ENCODE data around the gene PPM1M. TPM values are rescaled to one million over a fixed set of nuclear protein-coding genes. Genes with fewer than 3 reads are reported as not detected.

PPM1M gene
- total RNA-seq, 1 experiment from 2014 or later: 10.4 TPM

DNA sequence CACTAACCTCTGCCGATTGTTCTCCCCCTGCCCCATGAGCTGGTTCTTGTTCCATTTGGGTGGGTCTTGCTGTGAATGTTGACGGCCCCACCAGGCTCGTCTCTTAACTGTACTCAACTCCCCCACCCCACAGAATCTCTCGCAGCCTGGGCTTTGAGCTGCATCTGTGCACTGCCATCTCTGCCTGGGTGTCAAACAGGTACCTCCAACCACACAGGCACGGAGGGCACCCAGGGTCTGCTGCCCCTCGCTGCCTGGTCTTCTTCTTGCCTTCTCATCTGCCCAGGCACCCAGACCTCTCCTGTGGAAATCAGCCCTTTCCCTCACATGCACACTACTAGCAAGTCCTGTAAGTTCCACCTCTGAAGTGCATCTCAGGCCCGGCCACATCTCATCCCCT, 30.2 kb upstream of the PPM1M start:
- H3K4me3 Mint-ChIP-seq (ENCODE audit: unreplicated experiment): no peak overlapping the region
- peaks cover 13% of the 10 kb centered on the region for H3K4me1 Mint-ChIP-seq (ENCODE audit: insufficient read depth, unreplicated experiment)
- H3K36me3 Mint-ChIP-seq (ENCODE audit: insufficient read depth, unreplicated experiment): peaks cover 42% of the 10 kb centered on the region
- POLR2A ChIA-PET: interaction anchor here (0.6 to 1.7 kb wide), 2 partner anchors 11 to 65 kb away, joined by 4 to 8 read pairs; no protein-coding TSS in a partner anchor
- no peaks in the 10 kb centered on the region for H3K9me3 Mint-ChIP-seq (ENCODE audit: unreplicated experiment)
- TF ChIP-seq, protein P1, sequence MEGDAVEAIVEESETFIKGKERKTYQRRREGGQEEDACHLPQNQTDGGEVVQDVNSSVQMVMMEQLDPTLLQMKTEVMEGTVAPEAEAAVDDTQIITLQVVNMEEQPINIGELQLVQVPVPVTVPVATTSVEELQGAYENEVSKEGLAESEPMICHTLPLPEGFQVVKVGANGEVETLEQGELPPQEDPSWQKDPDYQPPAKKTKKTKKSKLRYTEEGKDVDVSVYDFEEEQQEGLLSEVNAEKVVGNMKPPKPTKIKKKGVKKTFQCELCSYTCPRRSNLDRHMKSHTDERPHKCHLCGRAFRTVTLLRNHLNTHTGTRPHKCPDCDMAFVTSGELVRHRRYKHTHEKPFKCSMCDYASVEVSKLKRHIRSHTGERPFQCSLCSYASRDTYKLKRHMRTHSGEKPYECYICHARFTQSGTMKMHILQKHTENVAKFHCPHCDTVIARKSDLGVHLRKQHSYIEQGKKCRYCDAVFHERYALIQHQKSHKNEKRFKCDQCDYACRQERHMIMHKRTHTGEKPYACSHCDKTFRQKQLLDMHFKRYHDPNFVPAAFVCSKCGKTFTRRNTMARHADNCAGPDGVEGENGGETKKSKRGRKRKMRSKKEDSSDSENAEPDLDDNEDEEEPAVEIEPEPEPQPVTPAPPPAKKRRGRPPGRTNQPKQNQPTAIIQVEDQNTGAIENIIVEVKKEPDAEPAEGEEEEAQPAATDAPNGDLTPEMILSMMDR (IDR thresholded peaks at IDR 0.05; ENCODE audit: unreplicated experiment): no peak
- H3K27me3 Mint-ChIP-seq (ENCODE audit: insufficient read depth, unreplicated experiment): no peaks in the 10 kb centered on the region
- BruUV-seq (replicated peaks): no TSS peak
- no peak overlapping the region for H3K27ac Mint-ChIP-seq (ENCODE audit: low read depth, unreplicated experiment)
- intact Hi-C loops (cut with micrococcal nuclease): loop anchor here (10.0 kb wide), 1 partner anchor 211 kb away; no protein-coding TSS in a partner anchor
- CTCF ChIA-PET: interaction anchor here (13.0 kb wide), 1 partner anchor 20 kb away, joined by 175 read pairs; the partner anchor contains the start of gene TWF2
- DNase-seq (ENCODE audit: unreplicated experiment): no peak

DNA sequence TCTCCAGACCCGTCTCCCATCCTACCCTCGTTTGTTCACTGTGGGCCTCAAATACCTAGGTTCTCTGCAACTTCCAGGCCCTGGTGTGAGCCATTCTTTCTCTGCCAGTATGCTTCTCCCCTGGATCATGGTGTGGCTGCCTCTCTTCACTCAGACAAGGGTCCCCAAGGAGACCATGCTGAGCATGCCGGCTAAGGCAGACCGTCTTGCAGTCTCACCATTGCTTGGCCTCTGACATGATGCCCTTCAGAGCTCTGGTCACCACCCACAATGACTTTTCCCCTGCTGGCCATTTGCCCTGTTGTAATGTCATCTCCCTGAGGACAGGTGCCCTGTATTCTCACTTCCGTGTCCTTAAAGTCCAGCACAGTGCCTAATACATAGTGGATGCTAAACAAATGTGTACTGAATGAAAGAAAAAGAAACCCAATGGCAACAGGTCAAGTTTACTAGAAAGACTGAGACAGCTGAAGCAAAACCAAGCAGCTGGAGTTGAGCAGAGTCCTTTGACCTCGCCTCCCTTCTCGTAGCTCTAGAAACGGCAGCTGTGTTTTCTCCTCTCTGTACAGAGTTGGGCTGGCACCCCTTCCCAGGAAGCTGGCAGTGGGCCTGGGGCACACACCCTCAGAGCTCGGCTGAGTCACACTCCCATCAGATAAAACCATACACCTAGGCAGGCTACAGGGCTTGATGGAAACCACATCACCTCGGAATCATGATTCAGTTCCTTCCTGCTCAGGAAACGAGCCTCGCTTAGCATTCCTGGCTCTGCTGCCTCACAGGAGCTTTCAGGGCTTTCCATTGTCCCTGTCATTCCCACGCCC, 28.8 kb upstream of the PPM1M start:
- Mint-ChIP-seq H3K4me1 (ENCODE audit: insufficient read depth, unreplicated experiment) (peaks cover 13% of the 10 kb centered on the region), H3K27me3 (ENCODE audit: insufficient read depth, unreplicated experiment) (no peaks in the 10 kb centered on the region), H3K9me3 (ENCODE audit: unreplicated experiment) (no peaks in the 10 kb centered on the region), H3K4me3 (ENCODE audit: unreplicated experiment) (peak overlapping the region; percentile 31), H3K36me3 (ENCODE audit: insufficient read depth, unreplicated experiment) (peaks cover 38% of the 10 kb centered on the region), H3K27ac (ENCODE audit: low read depth, unreplicated experiment) (peak overlapping the region; percentile 55)
- CTCF ChIA-PET: interaction anchor here (0.5 to 13.0 kb wide), 5 partner anchors 19 to 123 kb away, joined by 3 to 175 read pairs (median 4); partner anchors contain the start of genes TWF2 and WDR82
- TF ChIP-seq, protein P1 (IDR thresholded peaks at IDR 0.05; ENCODE audit: unreplicated experiment): no peak
- POLR2A ChIA-PET: interaction anchor here (0.7 to 2.4 kb wide), 18 partner anchors 12 to 454 kb away, joined by 3 to 19 read pairs (median 4); partner anchors contain the start of genes GLYCTK and TWF2
- intact Hi-C loops (cut with micrococcal nuclease): loop anchor here (2.0 to 10.0 kb wide), 3 partner anchors 46 to 212 kb away; partner anchors contain the start of gene POC1A
- BruUV-seq (replicated peaks): no TSS peak
- peak; percentile 98 for DNase-seq (ENCODE audit: unreplicated experiment)

DNA sequence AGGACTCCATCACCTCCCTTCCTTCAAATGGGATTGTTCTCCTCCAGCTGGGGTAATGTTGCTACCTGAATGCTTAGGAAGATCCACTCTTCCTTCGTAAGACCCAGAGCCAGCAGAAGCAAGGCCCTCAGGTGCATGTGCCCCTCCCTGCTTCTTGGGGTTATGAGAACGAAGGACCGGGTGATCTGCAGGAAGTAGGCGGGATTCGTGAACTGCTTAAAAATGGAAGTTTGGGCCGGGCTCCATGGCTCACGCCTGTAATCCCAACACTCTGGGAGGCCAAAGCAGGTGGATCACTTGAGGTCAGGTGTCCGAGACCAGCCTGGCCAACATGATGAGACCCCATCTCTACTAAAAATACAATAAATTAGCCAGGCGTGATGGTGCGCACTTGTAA, 28.2 kb upstream of the PPM1M start:
- Mint-ChIP-seq H3K4me3 (ENCODE audit: unreplicated experiment) (peak overlapping the region; percentile 31), H3K4me1 (ENCODE audit: insufficient read depth, unreplicated experiment) (peaks cover 13% of the 10 kb centered on the region), H3K9me3 (ENCODE audit: unreplicated experiment) (no peaks in the 10 kb centered on the region), H3K27ac (ENCODE audit: low read depth, unreplicated experiment) (peak overlapping the region; percentile 55), H3K27me3 (ENCODE audit: insufficient read depth, unreplicated experiment) (no peaks in the 10 kb centered on the region), H3K36me3 (ENCODE audit: insufficient read depth, unreplicated experiment) (peaks cover 38% of the 10 kb centered on the region)
- TF ChIP-seq, protein P1 (IDR thresholded peaks at IDR 0.05; ENCODE audit: unreplicated experiment): no peak
- ChIA-PET CTCF (interaction anchor here (0.7 to 13.0 kb wide), 4 partner anchors 10 to 122 kb away, joined by 3 to 175 read pairs (median 43); partner anchors contain the start of gene TWF2), POLR2A (interaction anchor here (0.7 to 2.4 kb wide), 17 partner anchors 12 to 454 kb away, joined by 3 to 19 read pairs (median 4); partner anchors contain the start of genes GLYCTK and TWF2)
- no peak for DNase-seq (ENCODE audit: unreplicated experiment)
- BruUV-seq (replicated peaks): no TSS peak
- intact Hi-C loops (cut with micrococcal nuclease): loop anchor here (2.0 to 10.0 kb wide), 3 partner anchors 47 to 213 kb away; partner anchors contain the start of gene POC1A

DNA sequence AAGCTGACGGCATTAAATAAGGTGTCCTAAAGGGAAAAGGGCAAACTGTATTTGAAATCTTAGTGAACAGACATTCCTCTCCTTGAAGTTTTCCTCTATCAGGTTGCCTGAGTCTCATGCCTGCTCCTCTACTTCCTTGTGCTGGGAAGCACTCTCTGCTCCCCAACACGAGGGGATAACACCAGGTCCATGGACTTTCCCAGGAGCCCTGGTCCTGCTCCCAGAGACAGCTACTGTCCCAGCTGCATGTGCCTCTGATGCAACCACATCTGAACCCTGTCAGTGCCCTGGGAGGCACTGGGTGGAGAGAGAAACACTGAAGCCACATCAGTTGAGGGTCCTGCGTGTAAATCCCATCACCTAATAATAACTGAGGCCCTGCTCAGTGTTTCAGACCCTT, 27.5 kb upstream of the PPM1M start:
- TF ChIP-seq, protein P1 (IDR thresholded peaks at IDR 0.05; ENCODE audit: unreplicated experiment): no peak
- Mint-ChIP-seq H3K27ac (ENCODE audit: low read depth, unreplicated experiment) (no peak overlapping the region), H3K36me3 (ENCODE audit: insufficient read depth, unreplicated experiment) (peaks cover 33% of the 10 kb centered on the region), H3K27me3 (ENCODE audit: insufficient read depth, unreplicated experiment) (no peaks in the 10 kb centered on the region), H3K9me3 (ENCODE audit: unreplicated experiment) (no peaks in the 10 kb centered on the region), H3K4me1 (ENCODE audit: insufficient read depth, unreplicated experiment) (peaks cover 13% of the 10 kb centered on the region), H3K4me3 (ENCODE audit: unreplicated experiment) (no peak overlapping the region)
- no TSS peak for BruUV-seq (replicated peaks)
- intact Hi-C loops (cut with micrococcal nuclease): loop anchor here (10.0 kb wide), 1 partner anchor 213 kb away; no protein-coding TSS in a partner anchor
- DNase-seq (ENCODE audit: unreplicated experiment): no peak
- POLR2A ChIA-PET: interaction anchor here (2.4 kb wide), 1 partner anchor 20 kb away, joined by 19 read pairs; the partner anchor contains the start of gene TWF2
- CTCF ChIA-PET: interaction anchor here (0.5 to 13.0 kb wide), 6 partner anchors 9 to 225 kb away, joined by 3 to 175 read pairs (median 4); partner anchors contain the start of gene TWF2
